Right lobe of liver (tissue), 4 donors: ENCODE data around the gene MATN1.

Experiments used
- CTCF ChIP-seq, 4 donors: fragments of 200-600 bp in 3 of 4; fragments of 450-650 bp in 1 of 4; IDR thresholded peaks; one replicate each; pipeline versions ENCODE4 v1.5.1 to v1.8.0; 2016 to 2022; ENCODE audit warnings: antibody characterized with exemption in 4 of 4, mild to moderate bottlenecking in 2 of 4
- POLR2A ChIP-seq: fragments of 450-650 bp; IDR thresholded peaks from one replicate; pipeline ENCODE4 v1.6.1; 2017; ENCODE audit warnings: antibody characterized with exemption, mild to moderate bottlenecking
- donor health status: DM: no; HTN: no; CAD: no.
- donor health status: DM: no; HTN: no; CAD: no.
- donor health status: DM: no; HTN: yes; CAD: no.

- TF ChIP-seq CTCF (IDR thresholded peaks at IDR 0.05) (no peak), POLR2A (no peak)
Measured at GRCh38 chr1:30762930-30763650, 39.7 kb upstream of the MATN1 start.
